GM13976 (cell line): ENCODE data around the gene DDX4.
A peak's percentile ranks its signal among the peaks of the same experiment; 100 is the strongest.
"Not testable (repeated sequence)": the region's sequence is repeated elsewhere in the genome, so short reads cannot be mapped to it uniquely, and the experiment has no call there.

ENCODE experiments used
- DNase-seq: peaks from one replicate; pipeline ENCODE4 v3.0.0; 2012; ENCODE audit warnings: low spot score
- in situ Hi-C: fragments of 300-500 bp; cut with MboI; formaldehyde crosslinking; loops from one replicate; pipeline ENCODE4 v1.12.0; 2022; ENCODE audit warnings: low sequenced_read_pairs, mixed read lengths, inconsistent platforms; ENCODE audit not compliant: unreplicated experiment
- TF ChIP-seq, protein P1 (sequence below): IDR thresholded peaks from 2 replicates; pipeline ENCODE4 v1.5.1; 2012; ENCODE audit warnings: borderline replicate concordance, mild to moderate bottlenecking; ENCODE audit not compliant: insufficient read depth; ENCODE audit errors: extremely low read depth, missing control alignments, control extremely low read depth

Gene DDX4

GRCh38 chr5:55737793-55738192 is at the start of gene DDX4:
DDX4 (plus strand) TSS chr5:55738061; CDS start chr5:55738964, 903 bp downstream.
- in situ Hi-C loops: no loop called here
- no peak for DNase-seq
- TF ChIP-seq, protein P1, sequence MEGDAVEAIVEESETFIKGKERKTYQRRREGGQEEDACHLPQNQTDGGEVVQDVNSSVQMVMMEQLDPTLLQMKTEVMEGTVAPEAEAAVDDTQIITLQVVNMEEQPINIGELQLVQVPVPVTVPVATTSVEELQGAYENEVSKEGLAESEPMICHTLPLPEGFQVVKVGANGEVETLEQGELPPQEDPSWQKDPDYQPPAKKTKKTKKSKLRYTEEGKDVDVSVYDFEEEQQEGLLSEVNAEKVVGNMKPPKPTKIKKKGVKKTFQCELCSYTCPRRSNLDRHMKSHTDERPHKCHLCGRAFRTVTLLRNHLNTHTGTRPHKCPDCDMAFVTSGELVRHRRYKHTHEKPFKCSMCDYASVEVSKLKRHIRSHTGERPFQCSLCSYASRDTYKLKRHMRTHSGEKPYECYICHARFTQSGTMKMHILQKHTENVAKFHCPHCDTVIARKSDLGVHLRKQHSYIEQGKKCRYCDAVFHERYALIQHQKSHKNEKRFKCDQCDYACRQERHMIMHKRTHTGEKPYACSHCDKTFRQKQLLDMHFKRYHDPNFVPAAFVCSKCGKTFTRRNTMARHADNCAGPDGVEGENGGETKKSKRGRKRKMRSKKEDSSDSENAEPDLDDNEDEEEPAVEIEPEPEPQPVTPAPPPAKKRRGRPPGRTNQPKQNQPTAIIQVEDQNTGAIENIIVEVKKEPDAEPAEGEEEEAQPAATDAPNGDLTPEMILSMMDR: no peak

DNA sequence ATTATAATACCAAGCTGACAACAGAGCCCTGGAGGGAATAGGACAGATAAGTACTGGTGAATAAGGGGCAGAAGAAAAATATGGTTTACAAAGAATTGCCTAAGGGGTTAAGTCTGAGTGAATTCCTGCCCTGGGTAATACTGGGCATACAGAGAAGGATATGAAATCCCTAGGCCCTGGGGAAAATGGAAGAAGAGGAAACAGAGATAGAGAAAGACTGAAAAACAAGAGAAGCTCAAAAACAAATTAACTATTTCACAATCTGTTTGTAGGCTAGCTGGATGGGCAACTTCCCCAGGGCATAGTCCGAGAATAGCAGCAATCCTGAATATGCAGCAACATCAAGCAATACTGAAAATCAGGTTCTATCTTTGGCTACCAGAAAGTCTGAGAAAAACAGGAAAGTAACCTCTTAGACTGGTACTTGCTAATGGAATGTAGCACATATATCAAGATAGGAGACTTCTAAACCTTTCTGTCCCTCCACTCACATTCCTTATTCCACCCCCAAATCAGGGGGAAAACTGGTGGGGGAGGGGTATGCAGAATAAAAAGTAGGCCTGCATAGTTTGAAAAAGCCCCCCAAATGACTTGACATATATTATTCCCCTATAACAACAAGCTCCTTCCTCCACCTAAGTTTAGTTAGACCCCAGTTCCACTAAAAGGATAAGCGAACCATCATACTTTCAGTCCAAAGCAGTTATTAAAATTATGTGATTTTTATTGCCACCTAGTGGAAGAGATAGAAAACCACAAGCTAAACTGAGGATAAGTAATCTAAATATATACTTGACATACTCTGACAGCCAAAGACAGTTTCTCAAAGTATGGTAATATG is 46.4 kb upstream of the DDX4 start:
- peak; percentile 53 for DNase-seq
- in situ Hi-C loops: loop anchor here (25.0 kb wide), 2 partner anchors 354 to 504 kb away; no protein-coding TSS in a partner anchor
- TF ChIP-seq, protein P1: peak; percentile 32

DNA sequence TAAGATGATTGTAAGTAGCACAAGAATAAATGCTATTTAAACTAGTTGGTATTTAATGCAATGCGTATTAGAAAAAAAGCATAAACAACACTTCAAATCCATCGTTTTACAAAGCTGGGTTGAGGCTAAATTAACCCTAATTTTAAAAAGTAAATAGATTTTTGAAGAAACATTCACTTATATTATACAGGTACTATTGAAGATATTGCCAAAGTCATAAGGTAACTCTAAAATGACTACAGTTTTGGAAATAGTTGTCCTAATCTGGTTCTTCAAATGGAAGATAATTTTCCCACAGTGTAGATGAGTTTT is 45.8 kb upstream of the DDX4 start:
- TF ChIP-seq, protein P1: no peak
- in situ Hi-C loops: loop anchor here (25.0 kb wide), 2 partner anchors 355 to 505 kb away; no protein-coding TSS in a partner anchor
- DNase-seq: no peak

- DNase-seq: no peak
- TF ChIP-seq, protein P1: no peak
- in situ Hi-C loops: loop anchor here (25.0 kb wide), 2 partner anchors 355 to 505 kb away; no protein-coding TSS in a partner anchor
Observed at GRCh38 chr5:55692509-55692908, 45.4 kb upstream of the DDX4 start.

DNA sequence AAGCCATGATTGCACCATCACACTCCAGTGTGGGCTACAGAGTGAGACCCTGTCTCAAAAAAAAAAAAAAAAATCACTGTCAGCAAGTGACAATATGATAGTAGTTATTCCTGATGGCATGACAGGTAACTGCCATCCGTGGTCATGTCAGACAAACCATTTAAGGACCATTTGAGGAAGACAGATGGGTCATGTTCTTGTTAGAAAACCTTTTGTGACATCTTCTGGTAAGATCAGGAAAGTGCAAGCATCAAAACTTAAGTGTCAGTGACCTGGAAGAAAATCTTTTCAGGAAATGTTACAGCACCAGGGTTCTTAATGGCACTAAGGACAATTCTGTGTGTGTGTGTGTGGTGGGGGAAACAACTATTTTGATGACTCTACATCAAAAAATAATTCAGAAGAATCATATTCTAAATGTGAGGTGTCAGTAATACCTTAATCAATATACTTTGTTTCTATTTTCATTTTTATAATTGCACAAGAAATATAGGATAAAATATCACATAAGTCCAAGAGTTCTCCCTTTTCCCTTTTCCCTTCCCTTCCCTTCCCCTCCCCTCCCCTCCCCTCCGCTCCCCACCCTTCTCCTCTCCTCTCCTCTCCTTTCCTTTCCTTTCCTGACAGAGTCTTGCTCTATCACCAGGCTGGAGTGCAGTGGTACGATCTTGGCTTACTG is 43.6 kb upstream of the DDX4 start:
- in situ Hi-C loops: loop anchor here (25.0 kb wide), 2 partner anchors 357 to 507 kb away; no protein-coding TSS in a partner anchor
- TF ChIP-seq, protein P1: peak; percentile 23
- DNase-seq: no peak

DNA sequence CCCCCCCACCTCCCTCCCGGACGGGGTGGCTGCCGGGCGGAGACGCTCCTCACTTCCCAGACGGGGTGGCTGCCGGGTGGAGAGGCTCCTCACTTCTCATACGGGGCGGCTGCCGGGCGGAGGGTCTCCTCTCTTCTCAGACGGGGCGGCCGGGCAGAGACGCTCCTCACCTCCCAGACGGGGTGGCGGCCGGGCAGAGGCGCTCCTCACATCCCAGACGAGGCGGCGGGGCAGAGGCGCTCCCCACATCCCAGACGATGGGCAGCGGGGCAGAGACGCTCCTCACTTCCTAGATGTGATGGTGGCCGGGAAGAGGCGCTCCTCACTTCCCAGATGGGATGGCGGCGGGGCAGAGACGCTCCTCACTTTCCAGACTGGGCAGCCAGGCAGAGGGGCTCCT is 41.2 kb upstream of the DDX4 start:
- not testable (repeated sequence) for DNase-seq
- in situ Hi-C loops: loop anchor here (25.0 kb wide), 2 partner anchors 359 to 509 kb away; no protein-coding TSS in a partner anchor
